Mesothelial cell of epicardium (in vitro differentiated cells): ENCODE results near the gene MOCOS. TPM values are rescaled to one million over a fixed set of nuclear protein-coding genes. Genes with fewer than 3 reads are reported as not detected.

Experiments used
- DNase-seq, 2 experiments: peaks; one replicate each; pipeline ENCODE4 v3.0.0; 2021; ENCODE audit warnings: low spot score in 2 of 2; ENCODE audit not compliant: unreplicated experiment in 2 of 2
- H3K27ac Mint-ChIP-seq: 2 replicates; pipeline ENCODE4 v1.8.0; 2021; ENCODE audit warnings: mixed read lengths
- H3K27me3 Mint-ChIP-seq: 2 replicates; pipeline ENCODE4 v1.8.0; 2021; ENCODE audit warnings: low read depth, mixed read lengths
- H3K36me3 Mint-ChIP-seq: 2 replicates; pipeline ENCODE4 v1.8.0; 2021; ENCODE audit warnings: mixed read lengths
- H3K4me1 Mint-ChIP-seq: 2 replicates; pipeline ENCODE4 v1.8.0; 2021; ENCODE audit warnings: mixed read lengths
- H3K4me3 Mint-ChIP-seq: 2 replicates; pipeline ENCODE4 v1.8.0; 2021; ENCODE audit warnings: mild to moderate bottlenecking, moderate library complexity, mixed read lengths
- H3K9me3 Mint-ChIP-seq: 2 replicates; pipeline ENCODE4 v1.8.0; 2021; ENCODE audit warnings: mixed read lengths
- total RNA-seq: library from RNA; stranded (reverse); gene quantifications from 3 replicates; pipeline ENCODE4 v1.2.1, GENCODE V29; 2021
- TF ChIP-seq, protein P1 (sequence below): fragments of 200-600 bp; sonication (generic); IDR thresholded peaks from one replicate; pipeline ENCODE4 v1.5.0; 2021; ENCODE audit warnings: antibody characterized with exemption; ENCODE audit not compliant: unreplicated experiment

The MOCOS gene
- total RNA-seq, 1 donor from 2014 or later: 2.2 TPM

DNA sequence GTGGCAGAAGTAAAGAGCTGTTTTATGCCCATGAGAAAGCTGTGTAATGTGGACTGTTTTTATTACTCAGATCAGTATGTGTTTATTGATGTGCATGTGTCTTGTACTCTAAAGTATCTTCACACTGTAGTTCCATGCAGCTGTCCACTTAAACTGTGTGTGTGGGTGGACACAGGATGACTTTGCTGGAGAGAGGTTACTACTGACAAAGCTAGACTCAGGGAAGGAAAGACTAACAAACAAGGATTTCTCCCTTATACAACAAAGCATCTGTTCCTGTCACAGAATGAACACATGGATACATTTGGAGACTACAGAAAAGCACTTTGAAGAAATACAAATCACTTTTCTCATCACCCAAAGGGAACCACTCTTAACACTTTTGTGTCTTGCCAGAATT lies 120.2 kb downstream of the MOCOS start:
- DNase-seq: no peak
- H3K36me3 Mint-ChIP-seq: no peaks in the 10 kb centered on the region
- peaks cover 8% of the 10 kb centered on the region for H3K27me3 Mint-ChIP-seq
- peaks cover 27% of the 10 kb centered on the region for H3K4me1 Mint-ChIP-seq
- H3K27ac Mint-ChIP-seq: no peak overlapping the region
- TF ChIP-seq, protein P1, sequence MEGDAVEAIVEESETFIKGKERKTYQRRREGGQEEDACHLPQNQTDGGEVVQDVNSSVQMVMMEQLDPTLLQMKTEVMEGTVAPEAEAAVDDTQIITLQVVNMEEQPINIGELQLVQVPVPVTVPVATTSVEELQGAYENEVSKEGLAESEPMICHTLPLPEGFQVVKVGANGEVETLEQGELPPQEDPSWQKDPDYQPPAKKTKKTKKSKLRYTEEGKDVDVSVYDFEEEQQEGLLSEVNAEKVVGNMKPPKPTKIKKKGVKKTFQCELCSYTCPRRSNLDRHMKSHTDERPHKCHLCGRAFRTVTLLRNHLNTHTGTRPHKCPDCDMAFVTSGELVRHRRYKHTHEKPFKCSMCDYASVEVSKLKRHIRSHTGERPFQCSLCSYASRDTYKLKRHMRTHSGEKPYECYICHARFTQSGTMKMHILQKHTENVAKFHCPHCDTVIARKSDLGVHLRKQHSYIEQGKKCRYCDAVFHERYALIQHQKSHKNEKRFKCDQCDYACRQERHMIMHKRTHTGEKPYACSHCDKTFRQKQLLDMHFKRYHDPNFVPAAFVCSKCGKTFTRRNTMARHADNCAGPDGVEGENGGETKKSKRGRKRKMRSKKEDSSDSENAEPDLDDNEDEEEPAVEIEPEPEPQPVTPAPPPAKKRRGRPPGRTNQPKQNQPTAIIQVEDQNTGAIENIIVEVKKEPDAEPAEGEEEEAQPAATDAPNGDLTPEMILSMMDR: no peak
- H3K4me3 Mint-ChIP-seq: no peak overlapping the region
- H3K9me3 Mint-ChIP-seq: no peaks in the 10 kb centered on the region

DNA sequence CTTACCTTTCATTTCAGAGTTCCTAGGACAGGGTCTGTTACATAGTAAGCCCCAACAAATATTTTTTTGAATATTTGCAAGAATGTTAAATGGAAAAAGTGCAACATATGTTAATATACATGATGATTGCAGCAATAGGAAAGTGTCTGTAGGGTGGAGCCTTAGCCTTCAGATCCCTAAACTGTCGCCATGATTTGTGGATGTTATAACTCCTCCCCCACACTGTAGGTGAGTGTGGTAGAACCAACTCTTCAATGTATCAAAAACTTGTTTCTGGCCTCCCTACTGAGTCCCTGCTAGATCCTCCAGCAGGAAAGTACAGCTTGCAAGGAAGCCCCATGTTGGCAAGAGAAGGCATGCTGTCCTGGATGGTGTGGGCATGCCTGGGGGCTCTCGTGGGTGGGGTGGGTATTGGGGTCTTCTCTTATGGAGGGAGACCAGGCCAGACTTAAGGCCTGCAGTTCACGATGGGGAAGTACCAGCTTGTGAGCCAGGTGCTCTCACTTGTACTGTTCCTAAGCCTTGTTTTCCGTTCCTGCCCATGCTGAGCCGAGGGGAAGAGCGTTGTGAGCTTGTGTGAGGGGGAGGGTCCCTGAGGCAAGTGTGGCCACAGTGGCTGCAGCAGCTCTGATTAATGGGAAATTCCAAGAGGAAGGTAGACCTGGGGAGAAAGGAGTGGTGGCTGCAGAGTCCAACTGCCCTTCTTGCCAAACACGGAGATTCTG lies 121.6 kb downstream of the MOCOS start:
- no peaks in the 10 kb centered on the region for H3K9me3 Mint-ChIP-seq
- no peak for DNase-seq
- TF ChIP-seq, protein P1: no peak
- peaks cover 16% of the 10 kb centered on the region for H3K4me1 Mint-ChIP-seq
- no peaks in the 10 kb centered on the region for H3K36me3 Mint-ChIP-seq
- H3K27me3 Mint-ChIP-seq: peaks cover 8% of the 10 kb centered on the region
- H3K4me3 Mint-ChIP-seq: peak overlapping the region; percentile 17
- no peak overlapping the region for H3K27ac Mint-ChIP-seq

DNA sequence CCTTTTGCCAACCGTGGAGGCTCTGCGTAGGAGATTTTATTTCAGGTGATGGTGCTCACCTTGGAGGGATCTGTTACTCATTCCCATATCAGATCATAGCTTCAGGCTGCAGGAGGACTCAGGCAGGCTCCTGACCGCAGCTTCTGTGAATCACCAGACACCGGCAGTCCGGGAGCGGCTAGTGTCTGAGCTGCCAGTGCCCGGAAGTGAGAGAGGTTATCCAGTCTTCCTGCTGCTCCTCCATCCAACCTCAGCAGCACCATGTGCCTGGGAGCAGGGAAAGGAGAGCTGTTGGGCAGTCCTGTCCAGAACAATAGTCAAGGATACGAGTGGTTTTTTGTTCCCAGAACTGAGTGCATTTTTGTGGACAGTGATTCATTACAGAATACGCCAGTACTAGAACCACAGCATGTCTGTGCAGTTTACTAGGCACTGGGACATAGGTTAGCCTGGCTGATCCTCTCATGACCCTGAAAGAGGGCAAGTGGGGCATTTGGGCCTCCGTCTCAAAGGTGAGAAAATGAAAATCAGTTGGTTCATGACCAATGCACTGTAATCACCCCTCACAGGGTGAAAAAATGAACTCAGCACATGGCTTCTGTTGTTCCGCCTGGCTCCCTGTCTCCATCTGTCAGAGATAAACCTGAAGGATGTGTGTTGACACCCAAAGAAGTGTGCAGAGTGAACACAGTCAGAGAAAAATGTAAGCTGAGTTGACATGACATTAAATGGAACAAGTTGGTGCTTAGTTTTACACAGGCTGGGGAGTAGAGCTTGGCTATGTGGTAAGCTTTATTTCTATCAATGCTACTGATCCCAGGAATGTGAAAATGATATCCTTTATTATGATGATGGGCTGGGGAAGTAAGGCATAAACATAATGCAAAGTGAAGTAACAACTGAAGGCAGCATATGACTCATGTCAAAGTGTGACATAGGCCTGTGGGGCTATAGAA lies 122.4 kb downstream of the MOCOS start:
- Mint-ChIP-seq H3K27ac (no peak overlapping the region), H3K4me1 (peaks cover 16% of the 10 kb centered on the region), H3K4me3 (peak overlapping the region; percentile 17), H3K36me3 (no peaks in the 10 kb centered on the region), H3K9me3 (no peaks in the 10 kb centered on the region), H3K27me3 (peaks cover 8% of the 10 kb centered on the region)
- TF ChIP-seq, protein P1: no peak
- DNase-seq: peak in 1 of 2 experiments; percentile 53

DNA sequence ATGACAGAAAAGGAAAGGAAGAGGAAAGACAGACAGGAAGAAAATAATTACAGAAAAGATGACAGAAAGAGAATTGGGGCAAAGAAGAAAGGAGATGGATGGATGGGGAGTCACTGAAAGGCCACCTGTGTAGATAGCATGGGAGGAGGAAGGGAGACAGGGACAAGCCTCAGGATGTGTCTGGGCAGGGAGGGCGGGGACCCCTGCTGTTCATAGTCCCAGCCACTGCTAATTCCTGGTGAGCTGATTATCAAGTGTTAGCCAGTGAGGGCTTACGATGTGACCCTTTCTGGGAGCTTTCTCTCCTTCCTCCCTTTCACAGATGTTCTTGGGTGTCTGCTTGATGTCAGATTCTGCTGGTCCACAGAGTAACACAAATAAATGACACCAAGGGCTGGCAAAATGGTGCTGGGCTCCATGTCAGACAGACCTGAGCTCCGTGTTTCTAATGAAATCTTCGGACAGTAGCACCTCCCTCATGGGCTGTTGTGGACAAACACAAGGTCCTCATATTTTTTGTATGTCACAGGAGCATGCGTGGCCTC lies 123.8 kb downstream of the MOCOS start:
- H3K27ac Mint-ChIP-seq: no peak overlapping the region
- DNase-seq: no peak

DNA sequence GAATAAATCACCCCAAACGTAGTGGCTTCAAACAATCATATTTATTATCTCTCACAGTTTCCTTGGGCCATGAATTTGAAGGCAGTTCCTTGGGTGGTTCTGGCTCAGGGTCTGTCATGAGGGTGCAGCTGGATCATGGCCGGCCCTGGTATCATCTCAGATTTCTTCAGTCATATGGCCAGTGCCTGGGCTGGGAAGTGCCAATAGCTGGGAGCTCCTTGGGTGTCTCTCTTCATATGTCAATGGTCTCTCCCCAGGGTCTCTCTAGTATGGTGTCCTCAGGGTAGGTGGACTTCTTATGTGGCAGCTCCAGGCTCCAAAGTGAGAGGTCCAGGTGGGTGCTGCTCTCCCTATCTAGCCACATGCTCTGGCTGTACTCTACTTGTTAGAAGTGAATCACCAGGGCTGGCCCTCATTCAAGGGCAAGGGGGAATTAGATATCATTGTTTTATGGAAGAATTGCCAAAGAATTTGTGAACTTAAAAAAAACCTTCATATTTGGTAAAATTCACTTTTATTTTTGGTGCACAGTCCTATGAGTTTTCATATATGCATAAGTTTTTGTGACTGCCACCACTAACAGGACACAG lies 125.6 kb downstream of the MOCOS start:
- H3K4me1 Mint-ChIP-seq: peaks cover 20% of the 10 kb centered on the region
- no peak overlapping the region for H3K4me3 Mint-ChIP-seq
- peaks cover under 1% of the 10 kb centered on the region for H3K9me3 Mint-ChIP-seq
- no peaks in the 10 kb centered on the region for H3K27me3 Mint-ChIP-seq
- no peak overlapping the region for H3K27ac Mint-ChIP-seq
- TF ChIP-seq, protein P1: no peak
- H3K36me3 Mint-ChIP-seq: no peaks in the 10 kb centered on the region
- DNase-seq: no peak

More for the DNA sequence above, 123.8 kb downstream of the MOCOS start:
- no peaks in the 10 kb centered on the region for H3K9me3 Mint-ChIP-seq
- H3K4me3 Mint-ChIP-seq: no peak overlapping the region
- no peaks in the 10 kb centered on the region for H3K36me3 Mint-ChIP-seq
- TF ChIP-seq, protein P1: no peak
- peaks cover 3% of the 10 kb centered on the region for H3K27me3 Mint-ChIP-seq
- H3K4me1 Mint-ChIP-seq: peaks cover 20% of the 10 kb centered on the region
